K562 (cell line): ENCODE data around the gene LRCOL1. TPM values are rescaled to one million over a fixed set of nuclear protein-coding genes. Genes with fewer than 3 reads are reported as not detected.

Experiments used
- CC2D1A ChIP-seq: fragments of 450-650 bp; IDR thresholded peaks from 2 replicates; pipeline ENCODE4 v1.6.1; 2017; ENCODE audit warnings: mild to moderate bottlenecking
- CXXC5 ChIP-seq: fragments of 250-450 bp; sonication (Bioruptor Pico); IDR thresholded peaks from 2 replicates; pipeline ENCODE4 v1.8.0; 2022; ENCODE audit warnings: inconsistent platforms, mild to moderate bottlenecking, moderate library complexity
- ELF1 ChIP-seq: fragments of 200-800 bp; sonication (Bioruptor generic); IDR thresholded peaks from 2 replicates; pipeline ENCODE4 v1.6.1; 2016; ENCODE audit warnings: missing genetic modification characterization, missing compliant biosample characterization
- MEIS2 ChIP-seq: fragments of 450-650 bp; IDR thresholded peaks from 2 replicates; pipeline ENCODE4 v1.6.1; 2014; ENCODE audit warnings: mild to moderate bottlenecking; ENCODE audit not compliant: partially characterized antibody
- POLR2AphosphoS2 ChIP-seq: IDR thresholded peaks from 2 replicates; pipeline ENCODE4 v1.6.1; 2012; ENCODE audit warnings: low read length, improper control_type of control experiment
- PTRF ChIP-seq: fragments of 450-650 bp; IDR thresholded peaks from 2 replicates; pipeline ENCODE4 v1.6.1; 2016; ENCODE audit warnings: mild to moderate bottlenecking, missing genetic modification characterization, missing compliant biosample characterization
- PTTG1 ChIP-seq: fragments of 450-650 bp; IDR thresholded peaks from 2 replicates; pipeline ENCODE4 v1.6.1; 2016; ENCODE audit warnings: low read depth, mild to moderate bottlenecking, missing genetic modification characterization, missing compliant biosample characterization
- RBFOX2 ChIP-seq: fragments of 200-400 bp; formaldehyde crosslinking; IDR thresholded peaks from 2 replicates; pipeline ENCODE4 v1.6.1; 2017; ENCODE audit warnings: low read depth, mild to moderate bottlenecking, low read length, moderate library complexity
- SMARCE1 ChIP-seq: fragments of 450-650 bp; IDR thresholded peaks from 2 replicates; pipeline ENCODE4 v1.7.1; 2016; ENCODE audit warnings: mild to moderate bottlenecking
- SP1 ChIP-seq: sonication (generic); formaldehyde crosslinking; IDR thresholded peaks from 2 replicates; pipeline ENCODE4 v1.8.1; 2022; ENCODE audit warnings: mild to moderate bottlenecking, missing genetic modification reagents
- TBP ChIP-seq: optimal IDR thresholded peaks from 2 replicates; pipeline ENCODE3; 2011; ENCODE audit warnings: low read depth, low read length, improper control_type of control experiment
- U2AF1 ChIP-seq: fragments of 200-400 bp; formaldehyde crosslinking; optimal IDR thresholded peaks from 2 replicates; pipeline ENCODE3; 2017; ENCODE audit warnings: mild to moderate bottlenecking, low read depth, low read length, moderate library complexity
- XRCC5 ChIP-seq: fragments of 200-400 bp; formaldehyde crosslinking; IDR thresholded peaks from 2 replicates; pipeline ENCODE4 v1.6.1; 2017; ENCODE audit warnings: low read depth, mild to moderate bottlenecking, low read length
- ZBTB7A ChIP-seq: IDR thresholded peaks from 2 replicates; pipeline ENCODE4 v1.6.1; 2011; ENCODE audit warnings: low read depth, mild to moderate bottlenecking, low read length, moderate library complexity, borderline replicate concordance; ENCODE audit not compliant: control insufficient read depth
- ZNF232 ChIP-seq: sonication (generic); formaldehyde crosslinking; IDR thresholded peaks from 2 replicates; pipeline ENCODE4 v1.8.0; 2022; ENCODE audit warnings: mild to moderate bottlenecking, missing genetic modification reagents
- polyA plus RNA-seq, 8 experiments: library from polyadenylated mRNA; depleted of rRNA in 4 of 8; stranded (reverse) in 5 of 8; unstranded in 3 of 8; fragments of >200 nt; fragmentation: Nextera tagmentation in 2 of 8; fragmentation: Illumina TruSeq in 1 of 8; extraction: Ambion mirVana in 2 of 8; extraction: Trizol in 1 of 8; gene quantifications; 2 replicates each; pipeline versions ENCODE4 v1.2.1 to v1.2.3, GENCODE V29; 2011 to 2014; ENCODE audit warnings: inconsistent platforms in 1 of 8, missing spikeins in 1 of 8
- total RNA-seq, 7 experiments: library from RNA; depleted of rRNA in 6 of 7; stranded (reverse); fragments of >200 nt in 6 of 7; fragmentation: Illumina TruSeq in 2 of 7; extraction: Trizol in 2 of 7; gene quantifications; 2 replicates each; pipeline versions ENCODE4 v1.2.1 to v1.2.3, GENCODE V29; 2011 to 2021; ENCODE audit warnings: low replicate concordance in 1 of 7
- TF ChIP-seq, protein P1 (sequence below): sonication (generic); formaldehyde crosslinking; IDR thresholded peaks from 2 replicates; pipeline ENCODE4 v1.8.1; 2023; ENCODE audit warnings: missing genetic modification reagents, mild to moderate bottlenecking, borderline replicate concordance
- TF ChIP-seq, protein P2 (sequence below): fragments of 250-450 bp; sonication (Bioruptor Pico); IDR thresholded peaks from 2 replicates; pipeline ENCODE4 v1.5.0; 2021; ENCODE audit warnings: mild to moderate bottlenecking, borderline replicate concordance
- TF ChIP-seq, protein P3 (sequence below), 3 experiments: fragments of 200-800 bp in 1 of 3; sonication (Bioruptor generic) in 1 of 3; sonication (generic) in 1 of 3; formaldehyde crosslinking in 1 of 3; IDR thresholded peaks; 2 replicates each; pipeline versions ENCODE4 v1.6.1 to v1.8.0; 2016 to 2022; ENCODE audit warnings: mild to moderate bottlenecking in 2 of 3, missing compliant biosample characterization in 2 of 3, missing genetic modification characterization in 2 of 3, missing genetic modification reagents in 1 of 3

Gene LRCOL1
- total and polyA plus RNA-seq, 9 of the 15 experiments (the other 6 are each of a cell fraction or from before 2014, with no cell fraction given) = not detected

DNA sequence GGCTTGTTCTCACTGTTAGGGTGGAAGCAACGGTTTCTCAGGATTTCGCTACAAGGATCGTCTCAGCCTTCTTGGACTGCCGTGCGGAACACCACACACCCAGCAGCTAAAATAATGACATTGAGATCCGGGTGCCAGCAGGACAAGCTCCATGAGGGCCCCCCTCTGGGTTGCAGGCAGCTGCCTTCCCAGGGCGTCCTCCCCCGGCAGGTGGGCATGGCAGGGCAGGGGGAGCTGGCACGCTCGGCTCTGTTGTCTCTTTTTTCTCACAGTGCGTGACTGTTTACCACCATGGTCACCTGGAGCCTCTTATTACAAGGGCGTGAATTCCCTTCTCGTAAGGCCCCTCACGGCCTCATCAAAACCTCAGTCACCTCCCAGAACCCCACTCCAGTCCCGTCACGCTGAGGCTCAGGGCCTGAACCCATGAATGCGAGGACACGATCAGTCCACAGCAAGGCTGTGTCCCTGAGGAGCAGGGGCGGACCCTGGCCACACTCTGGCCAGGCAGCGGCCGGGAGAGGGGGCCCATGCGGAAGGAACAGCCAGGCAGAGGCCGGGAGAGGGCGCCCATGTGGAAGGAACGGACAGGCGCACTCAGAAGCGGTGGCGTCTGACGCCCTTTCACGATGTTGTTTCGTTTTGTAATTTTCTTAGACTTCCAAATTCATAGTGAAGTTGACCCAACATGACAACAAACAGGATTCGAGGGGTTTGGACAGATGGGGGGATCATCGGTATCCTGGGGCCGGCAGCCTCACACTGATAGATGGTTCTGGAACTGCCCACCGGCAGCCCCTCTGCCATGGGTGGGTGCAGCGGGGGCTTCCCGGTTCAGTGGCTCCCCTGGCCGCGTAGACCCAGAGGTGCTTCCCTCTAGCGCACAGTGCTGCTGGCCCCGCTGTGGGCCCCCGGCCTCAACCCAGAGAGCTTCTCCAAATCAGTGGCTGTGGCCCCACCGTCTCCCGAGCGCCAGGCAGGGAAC, 10.0 kb downstream of the LRCOL1 start (continued):
- TF ChIP-seq, protein P1, sequence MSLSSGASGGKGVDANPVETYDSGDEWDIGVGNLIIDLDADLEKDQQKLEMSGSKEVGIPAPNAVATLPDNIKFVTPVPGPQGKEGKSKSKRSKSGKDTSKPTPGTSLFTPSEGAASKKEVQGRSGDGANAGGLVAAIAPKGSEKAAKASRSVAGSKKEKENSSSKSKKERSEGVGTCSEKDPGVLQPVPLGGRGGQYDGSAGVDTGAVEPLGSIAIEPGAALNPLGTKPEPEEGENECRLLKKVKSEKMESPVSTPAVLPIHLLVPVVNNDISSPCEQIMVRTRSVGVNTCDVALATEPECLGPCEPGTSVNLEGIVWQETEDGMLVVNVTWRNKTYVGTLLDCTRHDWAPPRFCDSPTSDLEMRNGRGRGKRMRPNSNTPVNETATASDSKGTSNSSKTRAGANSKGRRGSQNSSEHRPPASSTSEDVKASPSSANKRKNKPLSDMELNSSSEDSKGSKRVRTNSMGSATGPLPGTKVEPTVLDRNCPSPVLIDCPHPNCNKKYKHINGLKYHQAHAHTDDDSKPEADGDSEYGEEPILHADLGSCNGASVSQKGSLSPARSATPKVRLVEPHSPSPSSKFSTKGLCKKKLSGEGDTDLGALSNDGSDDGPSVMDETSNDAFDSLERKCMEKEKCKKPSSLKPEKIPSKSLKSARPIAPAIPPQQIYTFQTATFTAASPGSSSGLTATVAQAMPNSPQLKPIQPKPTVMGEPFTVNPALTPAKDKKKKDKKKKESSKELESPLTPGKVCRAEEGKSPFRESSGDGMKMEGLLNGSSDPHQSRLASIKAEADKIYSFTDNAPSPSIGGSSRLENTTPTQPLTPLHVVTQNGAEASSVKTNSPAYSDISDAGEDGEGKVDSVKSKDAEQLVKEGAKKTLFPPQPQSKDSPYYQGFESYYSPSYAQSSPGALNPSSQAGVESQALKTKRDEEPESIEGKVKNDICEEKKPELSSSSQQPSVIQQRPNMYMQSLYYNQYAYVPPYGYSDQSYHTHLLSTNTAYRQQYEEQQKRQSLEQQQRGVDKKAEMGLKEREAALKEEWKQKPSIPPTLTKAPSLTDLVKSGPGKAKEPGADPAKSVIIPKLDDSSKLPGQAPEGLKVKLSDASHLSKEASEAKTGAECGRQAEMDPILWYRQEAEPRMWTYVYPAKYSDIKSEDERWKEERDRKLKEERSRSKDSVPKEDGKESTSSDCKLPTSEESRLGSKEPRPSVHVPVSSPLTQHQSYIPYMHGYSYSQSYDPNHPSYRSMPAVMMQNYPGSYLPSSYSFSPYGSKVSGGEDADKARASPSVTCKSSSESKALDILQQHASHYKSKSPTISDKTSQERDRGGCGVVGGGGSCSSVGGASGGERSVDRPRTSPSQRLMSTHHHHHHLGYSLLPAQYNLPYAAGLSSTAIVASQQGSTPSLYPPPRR (CRISPR knock-in tag) = no peak
- no peak for TF ChIP-seq ZNF232
- TF ChIP-seq XRCC5 = 0 out of 2 replicates have a peak, but pooled peaks have one; percentile 40
- TF ChIP-seq MEIS2 = peak; percentile 2
- TF ChIP-seq TBP = peak; percentile 28
- 0 out of 2 replicates have a peak, but pooled peaks have one; percentile 29 for TF ChIP-seq SP1 (CRISPR knock-in tag)
- TF ChIP-seq U2AF1 = no peak
- peak; percentile 64 for TF ChIP-seq RBFOX2
- TF ChIP-seq, protein P2, sequence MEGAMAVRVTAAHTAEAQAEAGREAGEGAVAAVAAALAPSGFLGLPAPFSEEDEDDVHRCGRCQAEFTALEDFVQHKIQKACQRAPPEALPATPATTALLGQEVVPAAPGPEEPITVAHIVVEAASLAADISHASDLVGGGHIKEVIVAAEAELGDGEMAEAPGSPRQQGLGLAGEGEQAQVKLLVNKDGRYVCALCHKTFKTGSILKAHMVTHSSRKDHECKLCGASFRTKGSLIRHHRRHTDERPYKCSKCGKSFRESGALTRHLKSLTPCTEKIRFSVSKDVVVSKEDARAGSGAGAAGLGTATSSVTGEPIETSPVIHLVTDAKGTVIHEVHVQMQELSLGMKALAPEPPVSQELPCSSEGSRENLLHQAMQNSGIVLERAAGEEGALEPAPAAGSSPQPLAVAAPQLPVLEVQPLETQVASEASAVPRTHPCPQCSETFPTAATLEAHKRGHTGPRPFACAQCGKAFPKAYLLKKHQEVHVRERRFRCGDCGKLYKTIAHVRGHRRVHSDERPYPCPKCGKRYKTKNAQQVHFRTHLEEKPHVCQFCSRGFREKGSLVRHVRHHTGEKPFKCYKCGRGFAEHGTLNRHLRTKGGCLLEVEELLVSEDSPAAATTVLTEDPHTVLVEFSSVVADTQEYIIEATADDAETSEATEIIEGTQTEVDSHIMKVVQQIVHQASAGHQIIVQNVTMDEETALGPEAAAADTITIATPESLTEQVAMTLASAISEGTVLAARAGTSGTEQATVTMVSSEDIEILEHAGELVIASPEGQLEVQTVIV (CRISPR knock-in tag) = no peak
- no peak for TF ChIP-seq PTTG1 (tag)
- 0 out of 2 replicates have a peak, but pooled peaks have one; percentile 21 for TF ChIP-seq SMARCE1
- TF ChIP-seq ZBTB7A = peak; percentile 72; the same call in 1 of the 2 replicates
- TF ChIP-seq, protein P3, sequence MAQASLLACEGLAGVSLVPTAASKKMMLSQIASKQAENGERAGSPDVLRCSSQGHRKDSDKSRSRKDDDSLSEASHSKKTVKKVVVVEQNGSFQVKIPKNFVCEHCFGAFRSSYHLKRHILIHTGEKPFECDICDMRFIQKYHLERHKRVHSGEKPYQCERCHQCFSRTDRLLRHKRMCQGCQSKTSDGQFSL (CRISPR knock-in tag; IDR thresholded peaks at IDR 0.05) = no peak
- TF ChIP-seq, protein P3 (tag; IDR thresholded peaks at IDR 0.05) = no peak
- TF ChIP-seq ELF1 (tag) = peak; percentile 73; the same call in 1 of the 2 replicates
- peak; percentile 49 for TF ChIP-seq CXXC5 (CRISPR knock-in tag)
- 0 out of 2 replicates have a peak, but pooled peaks have one; percentile 55 for TF ChIP-seq CC2D1A
- TF ChIP-seq PTRF (tag) = no peak
- no peak for TF ChIP-seq POLR2AphosphoS2
